ENCODE measurements around the gene ILK.

GRCh38 chr11:6596239-6596877 is 7.2 kb upstream of the ILK start:
- no peak for TF ChIP-seq CTCF (IDR thresholded peaks at IDR 0.05; ENCODE audit: extremely low read depth in 1 of 2, insufficient read depth in 1 of 2, low read depth in 1 of 2, low read length in 2 of 2)
- no peak for TF ChIP-seq MYC (IDR thresholded peaks at IDR 0.05; ENCODE audit: low read depth, low read length)
- TF ChIP-seq MAX (IDR thresholded peaks at IDR 0.05; ENCODE audit: insufficient read depth, insufficient read length) = no peak
- TF ChIP-seq POLR2A (IDR thresholded peaks at IDR 0.05; ENCODE audit: low read depth, low read length) = no peak
- TF ChIP-seq FOS (IDR thresholded peaks at IDR 0.05; ENCODE audit: borderline replicate concordance, insufficient read depth, low read length) = no peak
- no peak for TF ChIP-seq POLR2AphosphoS5 (IDR thresholded peaks at IDR 0.05; ENCODE audit: insufficient read depth, low read depth, low read length)
- no peak for TF ChIP-seq GATA2 (IDR thresholded peaks at IDR 0.05; ENCODE audit: insufficient read depth, insufficient read length, low read depth, low read length)
- TF ChIP-seq EZH2 (IDR thresholded peaks at IDR 0.05; ENCODE audit: borderline replicate concordance, low read depth, low read length, severe bottlenecking) = no peak

Data from endothelial cell of umbilical vein (primary cell).